Fibroblast of skin of back (primary cell): ENCODE results near the gene NLRC5.
A peak's percentile ranks its signal among the peaks of the same experiment; 100 is the strongest.
"Not testable (repeated sequence)": the region's sequence is repeated elsewhere in the genome, so short reads cannot be mapped to it uniquely, and the experiment has no call there.

Source experiments
- DNase-seq: peaks from one replicate; pipeline ENCODE4 v3.0.0-alpha.2; 2013

NLRC5 gene

GRCh38 chr16:57000271-57001025 is 11.1 kb downstream of the NLRC5 start:
- peak; percentile 99 for DNase-seq

- DNase-seq, result no peak
Observed at GRCh38 chr16:57001026-57001679, 11.8 kb downstream of the NLRC5 start.

- no peak for DNase-seq
Observed at GRCh38 chr16:57003439-57004386, 14.4 kb downstream of the NLRC5 start.

GRCh38 chr16:57004387-57005250 is 15.3 kb downstream of the NLRC5 start:
- DNase-seq, result no peak

- DNase-seq, result not testable (repeated sequence)
Observed at GRCh38 chr16:57005597-57005996, 16.2 kb downstream of the NLRC5 start.

- no peak for DNase-seq
Observed at GRCh38 chr16:57007050-57007449, 17.7 kb downstream of the NLRC5 start.

GRCh38 chr16:57007530-57007929 is 18.2 kb downstream of the NLRC5 start:
- DNase-seq, result no peak

GRCh38 chr16:57008440-57008839 is 19.1 kb downstream of the NLRC5 start:
- no peak for DNase-seq

GRCh38 chr16:57009643-57010170 is 20.4 kb downstream of the NLRC5 start:
- no peak for DNase-seq

- DNase-seq, result no peak
Observed at GRCh38 chr16:57012353-57012752, 23.0 kb downstream of the NLRC5 start.

GRCh38 chr16:57013229-57013628 is 23.9 kb downstream of the NLRC5 start:
- DNase-seq, result peak; percentile 61

- no peak for DNase-seq
Observed at GRCh38 chr16:57013902-57014301, 24.5 kb downstream of the NLRC5 start.

GRCh38 chr16:57016301-57016700 is 26.9 kb downstream of the NLRC5 start:
- DNase-seq, result no peak

GRCh38 chr16:57016831-57017230 is 27.5 kb downstream of the NLRC5 start:
- no peak for DNase-seq

- DNase-seq, result peak; percentile 58
Observed at GRCh38 chr16:57017251-57017650, 27.9 kb downstream of the NLRC5 start.

- peak; percentile 40 for DNase-seq
Observed at GRCh38 chr16:57019746-57020145, 30.4 kb downstream of the NLRC5 start.

- no peak for DNase-seq
Observed at GRCh38 chr16:57020651-57021050, 31.3 kb downstream of the NLRC5 start.

GRCh38 chr16:57021757-57022156 is 32.4 kb downstream of the NLRC5 start:
- no peak for DNase-seq

GRCh38 chr16:57022445-57022844 is 33.1 kb downstream of the NLRC5 start:
- DNase-seq, result no peak

- no peak for DNase-seq
Observed at GRCh38 chr16:57023541-57024249, 34.3 kb downstream of the NLRC5 start.
